Neuronal stem cell (in vitro differentiated cells): ENCODE data around the gene CFAP141.

Experiments used
- DNase-seq: peaks from one replicate; pipeline ENCODE4 v3.0.0-alpha.2; 2013; ENCODE audit warnings: low spot score
- H2AFZ ChIP-seq: one replicate; pipeline ENCODE4 v1.6.1; 2013; ENCODE audit warnings: mild to moderate bottlenecking, low read length, inconsistent platforms
- H2AK5ac ChIP-seq: 2 replicates; pipeline ENCODE4 v1.6.1; 2013; ENCODE audit warnings: low read depth, mild to moderate bottlenecking, inconsistent platforms, low read length, moderate library complexity, mixed read lengths
- H2BK120ac ChIP-seq: 2 replicates; pipeline ENCODE4 v1.6.1; 2013; ENCODE audit warnings: low read depth, mild to moderate bottlenecking, inconsistent platforms, low read length, moderate library complexity, mixed read lengths
- H2BK12ac ChIP-seq: one replicate; pipeline ENCODE4 v1.6.1; 2013; ENCODE audit warnings: low read length, inconsistent platforms
- H2BK15ac ChIP-seq: 2 replicates; pipeline ENCODE4 v1.6.1; 2013; ENCODE audit warnings: mild to moderate bottlenecking, low read length, inconsistent platforms, mixed read lengths
- H2BK5ac ChIP-seq: one replicate; pipeline ENCODE4 v1.6.1; 2013; ENCODE audit warnings: inconsistent platforms, mild to moderate bottlenecking, low read length, moderate library complexity
- H3K14ac ChIP-seq: one replicate; pipeline ENCODE4 v1.6.1; 2013; ENCODE audit warnings: low read length, inconsistent platforms
- H3K18ac ChIP-seq: 2 replicates; pipeline ENCODE4 v1.6.1; 2013; ENCODE audit warnings: low read length, inconsistent platforms
- H3K23ac ChIP-seq: 2 replicates; pipeline ENCODE4 v1.6.1; 2013; ENCODE audit warnings: low read depth, mild to moderate bottlenecking, mixed read lengths, low read length, inconsistent platforms; ENCODE audit not compliant: poor library complexity
- H3K27ac ChIP-seq: replicated peaks from 3 replicates; pipeline ENCODE4 v1.5.1; 2013; ENCODE audit warnings: low read length, inconsistent platforms
- H3K27me3 ChIP-seq, 3 experiments: 2 replicates each; pipeline ENCODE4 v1.6.1; 2013; ENCODE audit warnings: low read length in 3 of 3, mild to moderate bottlenecking in 2 of 3, inconsistent platforms in 1 of 3, low read depth in 1 of 3, mixed read lengths in 1 of 3, moderate library complexity in 1 of 3; ENCODE audit not compliant: control insufficient read depth in 3 of 3, insufficient read depth in 3 of 3
- H3K36me3 ChIP-seq, 2 donors: replicated peaks in 1 of 2; 2 replicates each; pipeline ENCODE4 v1.6.1; 2013; ENCODE audit warnings: low read length in 2 of 2; ENCODE audit not compliant: control insufficient read depth in 2 of 2, insufficient read depth in 2 of 2
- H3K4ac ChIP-seq: 2 replicates; pipeline ENCODE4 v1.6.1; 2013; ENCODE audit warnings: inconsistent platforms, mild to moderate bottlenecking, low read length, moderate library complexity
- H3K4me1 ChIP-seq, 2 donors: 1 replicate in 1 of 2; 2 replicates in 1 of 2; pipeline ENCODE4 v1.6.1; 2013; ENCODE audit warnings: low read length in 2 of 2, low read depth in 1 of 2; ENCODE audit not compliant: control insufficient read depth in 2 of 2, insufficient read depth in 1 of 2
- H3K4me2 ChIP-seq: one replicate; pipeline ENCODE4 v1.6.1; 2013; ENCODE audit warnings: mild to moderate bottlenecking, low read length, inconsistent platforms; ENCODE audit not compliant: insufficient read depth, poor library complexity, severe bottlenecking
- H3K4me3 ChIP-seq, 2 donors: 2 replicates each; pipeline ENCODE4 v1.5.1; 2013; ENCODE audit warnings: low read length in 2 of 2, mild to moderate bottlenecking in 2 of 2, inconsistent platforms in 1 of 2, moderate library complexity in 1 of 2
- H3K79me1 ChIP-seq: one replicate; pipeline ENCODE4 v1.6.1; 2013; ENCODE audit warnings: low read depth, mild to moderate bottlenecking, inconsistent platforms, low read length, moderate library complexity
- H3K9ac ChIP-seq: one replicate; pipeline ENCODE4 v1.6.1; 2013; ENCODE audit warnings: mild to moderate bottlenecking, low read depth, low read length, inconsistent platforms; ENCODE audit not compliant: poor library complexity
- H3K9me3 ChIP-seq, 2 donors: replicated peaks in 1 of 2; 2 replicates each; pipeline versions ENCODE3 to v1.6.1; 2013; ENCODE audit warnings: low read length in 2 of 2, mild to moderate bottlenecking in 2 of 2, inconsistent platforms in 1 of 2, low read depth in 1 of 2, mixed read lengths in 1 of 2, moderate library complexity in 1 of 2; ENCODE audit not compliant: control insufficient read depth in 2 of 2, insufficient read depth in 1 of 2
- H4K8ac ChIP-seq: one replicate; pipeline ENCODE4 v1.6.1; 2013; ENCODE audit warnings: low read depth, mild to moderate bottlenecking, inconsistent platforms, low read length, moderate library complexity
- H4K91ac ChIP-seq: one replicate; pipeline ENCODE4 v1.6.1; 2013; ENCODE audit warnings: low read length, low read depth, mild to moderate bottlenecking, inconsistent platforms; ENCODE audit not compliant: poor library complexity
- WGBS, 2 donors: extraction: QIAGEN DNeasy Blood & Tissue Kit; methylation state at CpG; one replicate each; pipeline ENCODE4 v1.1.7; 2013; ENCODE audit warnings: missing lambda C conversion rate in 2 of 2, mixed read lengths in 1 of 2; ENCODE audit not compliant: insufficient read length in 2 of 2, insufficient replicate concordance in 1 of 2; ENCODE audit errors: extremely low coverage in 2 of 2; 5-methylcytosine and 5-hydroxymethylcytosine counted together

CFAP141 gene

DNA sequence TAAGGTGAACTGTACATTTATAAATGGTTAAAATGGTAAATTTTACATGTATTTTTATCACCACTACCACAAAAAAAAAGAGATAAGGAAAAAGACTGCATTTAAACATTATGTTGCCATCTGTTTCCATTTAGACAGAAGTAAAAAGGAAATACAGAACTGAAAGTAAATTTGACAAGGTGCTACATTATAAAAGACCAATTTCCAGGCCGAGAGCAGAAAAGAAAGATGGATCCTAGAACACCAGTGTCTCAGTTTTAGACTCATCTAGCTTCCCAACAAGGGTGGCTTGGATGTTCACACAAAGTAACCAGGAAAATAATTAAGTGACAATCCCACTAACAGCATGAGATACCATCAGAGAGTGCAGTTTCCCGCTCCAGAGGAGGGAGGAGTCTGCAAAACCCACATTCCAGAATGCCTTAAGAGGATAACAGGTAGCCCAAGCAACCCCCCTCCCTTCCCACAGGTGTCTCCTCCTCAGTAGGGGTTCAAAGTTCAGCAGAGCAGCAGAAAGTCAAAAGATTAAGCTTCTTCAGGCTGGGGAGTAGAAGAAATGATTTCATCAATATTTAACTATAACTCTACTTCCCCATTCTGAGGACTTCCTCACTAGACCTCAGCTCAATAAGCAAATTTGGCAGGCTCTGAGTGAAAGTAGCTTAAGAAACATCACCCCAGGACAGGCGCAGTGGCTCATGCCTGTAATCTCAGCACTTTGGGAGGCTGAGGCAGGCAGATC, 26.0 kb downstream of the CFAP141 start:
- H3K27me3 ChIP-seq, result no peaks in the 10 kb centered on the region
- no peak for DNase-seq
- H2BK120ac ChIP-seq, result no peak overlapping the region
- H3K4me3 ChIP-seq, result no peak overlapping the region
- H3K36me3 ChIP-seq, result peaks cover 6 to 41% of the 10 kb centered on the region in 2 donors
- H3K14ac ChIP-seq, result no peak overlapping the region
- no peaks in the 10 kb centered on the region for H3K9me3 ChIP-seq
- H2BK15ac ChIP-seq, result no peak overlapping the region
- no CpG with 5 or more reads among the region's 3 CpGs for WGBS, 2 donors
- no peak overlapping the region for H4K8ac ChIP-seq
- no peak overlapping the region for H3K23ac ChIP-seq
- H3K4me2 ChIP-seq, result no peak overlapping the region
- H3K4ac ChIP-seq, result no peak overlapping the region
- H3K4me1 ChIP-seq, result peaks cover 22 to 31% of the 10 kb centered on the region in 2 donors
- H4K91ac ChIP-seq, result no peak overlapping the region
- no peak overlapping the region for H2AK5ac ChIP-seq
- no peak overlapping the region for H2AFZ ChIP-seq
- no peak overlapping the region for H2BK5ac ChIP-seq
- H3K18ac ChIP-seq, result no peak overlapping the region
- H3K9ac ChIP-seq, result no peak overlapping the region
- no peak overlapping the region for H3K27ac ChIP-seq
- H2BK12ac ChIP-seq, result no peak overlapping the region
- peaks cover 5% of the 10 kb centered on the region for H3K79me1 ChIP-seq

DNA sequence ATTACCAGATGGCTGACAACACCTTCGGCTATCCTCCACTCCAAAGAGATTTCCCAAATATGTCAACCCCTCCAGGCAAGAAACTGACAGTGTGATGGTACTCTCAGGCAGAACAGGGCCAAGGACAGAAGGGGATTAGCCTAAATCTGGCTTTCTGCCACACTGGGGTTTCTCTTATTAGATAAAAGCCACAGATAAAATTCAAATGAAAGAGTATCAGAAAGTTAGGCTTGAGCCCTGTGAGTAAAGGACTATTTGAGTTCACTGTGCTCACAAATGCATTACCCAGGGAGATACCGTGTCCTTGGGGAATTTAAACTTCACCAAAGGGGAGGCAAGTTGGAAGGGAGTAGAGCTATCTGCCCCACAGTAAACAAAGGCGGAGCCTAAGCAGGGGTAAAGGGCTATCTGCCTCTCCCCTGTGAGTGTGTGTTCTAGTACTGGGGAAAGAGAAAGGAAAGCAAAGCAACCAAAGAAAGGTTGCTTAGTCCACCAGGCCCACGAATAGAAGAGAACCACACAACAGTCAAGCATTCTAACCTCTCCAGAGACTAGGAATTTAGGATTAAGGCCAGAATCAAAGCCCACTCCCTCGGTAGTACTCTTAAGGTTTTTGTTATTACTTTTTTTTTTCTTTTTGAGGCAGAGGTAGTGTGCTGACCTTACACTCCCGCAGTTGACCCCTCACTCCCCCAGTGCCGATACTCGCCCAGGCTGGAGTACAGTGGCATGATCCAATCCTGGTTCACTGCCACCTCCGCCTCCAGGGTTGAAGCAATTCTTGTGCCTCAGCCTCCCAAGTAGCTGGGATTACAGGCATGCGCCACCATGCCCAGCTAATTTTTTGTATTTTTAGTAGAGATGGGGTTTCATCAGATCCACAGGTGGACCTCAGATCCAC, 27.0 kb downstream of the CFAP141 start:
- DNase-seq, result no peak
- no CpG with 5 or more reads among the region's 10 CpGs for WGBS, 2 donors
- peak overlapping the region; percentile 48 for H3K27ac ChIP-seq
- no peak overlapping the region for H3K4ac ChIP-seq
- H3K36me3 ChIP-seq, result peaks cover 6 to 49% of the 10 kb centered on the region in 2 donors
- H4K91ac ChIP-seq, result no peak overlapping the region
- H3K4me2 ChIP-seq, result no peak overlapping the region
- no peak overlapping the region for H4K8ac ChIP-seq
- H3K14ac ChIP-seq, result no peak overlapping the region
- H2BK5ac ChIP-seq, result no peak overlapping the region
- no peak overlapping the region for H3K9ac ChIP-seq
- no peak overlapping the region for H2AFZ ChIP-seq
- H2BK12ac ChIP-seq, result no peak overlapping the region
- H2BK120ac ChIP-seq, result no peak overlapping the region
- H3K9me3 ChIP-seq, result no peaks in the 10 kb centered on the region
- H3K18ac ChIP-seq, result no peak overlapping the region
- H2BK15ac ChIP-seq, result no peak overlapping the region
- no peak overlapping the region for H2AK5ac ChIP-seq
- H3K4me3 ChIP-seq, result no peak overlapping the region
- H3K27me3 ChIP-seq, result no peaks in the 10 kb centered on the region
- peaks cover 22 to 31% of the 10 kb centered on the region in 2 donors for H3K4me1 ChIP-seq
- H3K23ac ChIP-seq, result no peak overlapping the region
- peaks cover 5% of the 10 kb centered on the region for H3K79me1 ChIP-seq

DNA sequence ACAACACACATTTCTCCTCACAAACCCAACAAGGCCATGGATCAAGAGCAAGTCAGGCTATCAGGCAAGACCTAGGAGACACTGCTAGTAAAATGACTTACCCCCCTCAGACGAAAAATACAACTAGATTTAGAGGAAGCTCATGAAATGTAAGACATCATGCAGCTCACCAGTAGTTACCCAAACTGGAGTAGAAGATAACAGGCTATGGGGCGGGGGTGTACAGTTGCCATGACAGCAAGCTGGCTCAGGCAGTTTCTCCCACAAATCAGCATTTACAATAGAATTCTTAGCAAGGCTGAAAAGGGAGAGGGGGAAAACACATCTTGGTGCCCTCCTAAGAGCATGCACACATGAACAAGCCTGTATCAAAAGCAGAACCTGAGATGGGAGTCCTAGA, 28.1 kb downstream of the CFAP141 start:
- Histone ChIP-seq H3K23ac (no peak overlapping the region), H3K27me3 (no peaks in the 10 kb centered on the region), H3K18ac (no peak overlapping the region), H3K14ac (no peak overlapping the region), H3K79me1 (peaks cover 5% of the 10 kb centered on the region), H2BK12ac (no peak overlapping the region), H4K91ac (no peak overlapping the region), H3K4me3 (no peak overlapping the region), H4K8ac (no peak overlapping the region), H3K36me3 (peaks cover 7 to 59% of the 10 kb centered on the region in 2 donors), H3K9ac (no peak overlapping the region), H3K9me3 (no peaks in the 10 kb centered on the region), H2BK120ac (no peak overlapping the region), H3K4ac (no peak overlapping the region), H2AFZ (no peak overlapping the region), H2BK5ac (no peak overlapping the region), H2BK15ac (no peak overlapping the region), H2AK5ac (no peak overlapping the region), H3K4me2 (no peak overlapping the region), H3K4me1 (peaks cover 19 to 28% of the 10 kb centered on the region in 2 donors), H3K27ac (peak overlapping the region; percentile 48)
- DNase-seq, result no peak
- no CpG with 5 or more reads among the region's 2 CpGs for WGBS, 2 donors

DNA sequence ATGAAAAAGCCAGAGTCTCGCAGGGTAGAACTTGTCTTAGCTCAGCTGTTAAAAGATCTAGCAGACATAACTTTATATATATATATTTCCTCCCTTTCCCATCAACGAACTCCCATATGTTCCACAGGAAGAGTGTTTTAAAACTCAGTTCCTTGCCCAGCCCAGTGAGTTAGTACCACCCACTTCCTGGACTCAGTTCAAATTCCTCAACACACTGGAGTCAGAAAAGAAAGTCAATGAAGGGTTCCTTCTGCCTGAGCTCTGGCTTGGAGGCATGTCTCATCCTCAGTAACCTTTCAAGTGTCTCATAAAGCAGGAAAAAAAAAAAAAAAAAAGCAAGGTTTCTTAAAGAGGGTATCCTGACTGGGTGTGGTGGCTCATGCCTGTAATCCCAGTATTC, 29.8 kb downstream of the CFAP141 start:
- H3K79me1 ChIP-seq, result no peaks in the 10 kb centered on the region
- H3K36me3 ChIP-seq, result peaks cover 19 to 75% of the 10 kb centered on the region in 2 donors
- H3K4me1 ChIP-seq, result peaks cover 17 to 27% of the 10 kb centered on the region in 2 donors
- no peak overlapping the region for H3K18ac ChIP-seq
- no peak overlapping the region for H2BK12ac ChIP-seq
- no peak overlapping the region for H3K27ac ChIP-seq
- H3K4ac ChIP-seq, result no peak overlapping the region
- no peaks in the 10 kb centered on the region for H3K9me3 ChIP-seq
- H3K9ac ChIP-seq, result no peak overlapping the region
- no peak overlapping the region for H2BK120ac ChIP-seq
- no CpG with 5 or more reads among the region's 2 CpGs for WGBS, 2 donors
- no peak overlapping the region for H3K4me3 ChIP-seq
- no peak overlapping the region for H4K8ac ChIP-seq
- H3K14ac ChIP-seq, result no peak overlapping the region
- no peak for DNase-seq
- no peak overlapping the region for H2BK15ac ChIP-seq
- H3K4me2 ChIP-seq, result no peak overlapping the region
- no peak overlapping the region for H4K91ac ChIP-seq
- no peak overlapping the region for H2AFZ ChIP-seq
- H2BK5ac ChIP-seq, result no peak overlapping the region
- no peak overlapping the region for H2AK5ac ChIP-seq
- no peak overlapping the region for H3K23ac ChIP-seq
- H3K27me3 ChIP-seq, result no peaks in the 10 kb centered on the region
